HG03108 (cell line): ENCODE data around the gene TNNC1.

ENCODE experiments used
- ATAC-seq: cut with Tn5 transposase; IDR thresholded peaks from one replicate; pipeline ENCODE4 v1.9.1; 2021; ENCODE audit warnings: moderate library complexity; ENCODE audit not compliant: unreplicated experiment

Gene TNNC1

GRCh38 chr3:52432225-52432624, 21.6 kb downstream of the TNNC1 start:
- ATAC-seq: no peak

GRCh38 chr3:52431459-52432223, 22.2 kb downstream of the TNNC1 start:
- no peak for ATAC-seq

DNA sequence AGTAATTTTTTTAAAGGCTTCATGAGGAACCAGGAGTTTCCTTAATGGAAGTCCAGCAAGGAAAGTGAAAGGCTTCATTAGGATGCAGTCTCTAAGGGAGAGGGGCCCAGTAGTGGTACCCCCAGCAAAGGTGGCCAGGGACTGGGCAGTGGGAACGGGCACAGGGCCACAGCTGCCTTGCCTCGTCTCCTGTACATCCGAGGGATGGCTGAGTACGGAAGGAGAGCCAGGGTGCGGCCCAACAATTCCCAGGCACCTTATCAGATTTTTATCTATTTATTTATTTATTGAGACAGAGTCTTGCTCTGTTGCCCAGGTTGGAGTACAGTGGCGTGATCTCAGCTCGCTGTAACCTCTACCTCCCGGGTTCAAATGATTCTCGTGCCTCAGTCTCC, 23.4 kb downstream of the TNNC1 start:
- no peak for ATAC-seq

GRCh38 chr3:52429779-52430415, 23.9 kb downstream of the TNNC1 start:
- no peak for ATAC-seq

- ATAC-seq: no peak
These were observed 24.8 kb downstream of the TNNC1 start for GRCh38 chr3:52429031-52429430.

DNA sequence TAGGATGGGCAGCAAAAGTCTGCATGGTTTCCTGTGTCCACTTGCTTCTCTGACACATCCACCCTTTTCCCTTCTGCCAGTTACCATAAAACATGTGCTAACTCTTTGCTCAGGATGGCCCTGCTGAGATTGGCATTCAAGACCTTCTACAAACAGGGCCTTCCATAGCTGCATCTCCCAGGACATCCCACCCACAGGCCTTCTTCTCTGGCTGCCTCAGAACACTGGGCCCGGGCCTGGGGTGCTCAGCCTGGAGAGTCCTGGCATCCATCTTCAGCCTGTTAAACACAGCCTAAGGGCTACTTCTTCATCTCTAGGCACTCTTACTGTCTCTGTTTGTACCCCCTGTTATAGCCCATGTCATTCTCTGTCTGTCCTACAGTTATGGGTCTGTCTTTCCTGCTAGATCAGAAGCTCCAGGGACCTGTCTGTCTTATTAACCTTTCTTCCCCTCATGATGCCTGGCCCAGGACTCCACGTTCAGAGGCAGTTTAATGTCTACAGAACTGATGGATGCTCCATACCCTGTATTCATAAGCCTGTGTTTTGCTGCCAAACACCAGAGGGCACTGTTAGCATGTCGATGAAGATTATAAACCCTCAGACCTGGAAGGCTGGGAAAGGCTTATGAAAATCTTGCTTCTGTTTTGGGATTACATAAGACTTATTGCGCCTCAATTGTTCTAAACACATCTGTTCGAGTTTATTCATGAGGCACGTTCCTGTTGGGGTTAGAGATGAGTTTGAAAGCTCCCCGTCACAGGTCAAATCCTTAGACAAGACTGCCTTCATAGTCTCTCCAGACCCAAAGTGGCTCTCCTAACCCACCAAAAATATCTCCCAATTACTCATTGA, 25.5 kb downstream of the TNNC1 start:
- ATAC-seq: no peak

DNA sequence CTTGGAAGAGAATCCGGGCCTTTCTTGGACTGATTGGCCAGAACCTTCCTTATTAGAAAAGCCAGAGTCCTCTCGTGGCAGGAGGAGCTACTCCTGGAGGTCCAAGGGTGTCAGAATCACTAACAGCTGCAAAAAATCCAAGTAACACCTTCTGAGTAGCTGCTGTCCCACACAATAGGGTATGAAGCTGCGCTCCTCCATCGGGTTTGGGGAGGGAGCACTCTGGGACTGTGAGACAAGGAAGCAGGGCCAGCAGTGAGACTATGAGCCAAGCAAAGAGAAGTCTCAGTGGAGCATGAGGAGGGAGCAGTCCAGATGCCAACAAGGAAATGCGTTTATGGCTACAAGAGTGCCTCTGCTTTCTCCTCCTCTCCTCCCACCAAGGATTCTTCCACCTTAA, 30.7 kb downstream of the TNNC1 start:
- ATAC-seq: no peak

DNA sequence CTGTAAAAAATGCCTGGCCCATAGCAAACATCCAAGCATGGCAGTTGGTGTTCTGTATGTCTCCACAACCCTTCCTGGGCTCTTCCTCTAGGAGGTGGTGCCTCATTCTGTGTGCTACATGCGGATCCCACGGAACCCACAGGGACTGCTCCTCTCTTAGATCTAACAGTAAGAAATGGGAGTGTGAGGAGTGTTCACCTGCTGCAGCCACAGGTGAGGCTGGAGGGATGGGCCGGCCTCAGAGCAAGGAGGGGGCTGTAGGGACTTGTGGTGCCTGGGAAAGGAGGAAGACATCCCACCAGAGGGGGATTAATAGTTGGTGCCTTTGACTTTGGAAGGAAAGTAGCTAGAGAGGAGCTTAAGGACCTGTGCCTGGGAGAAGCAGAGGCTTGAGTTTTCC, 31.2 kb downstream of the TNNC1 start:
- no peak for ATAC-seq

- ATAC-seq: no peak
These were observed 33.5 kb downstream of the TNNC1 start for GRCh38 chr3:52420388-52420787.

DNA sequence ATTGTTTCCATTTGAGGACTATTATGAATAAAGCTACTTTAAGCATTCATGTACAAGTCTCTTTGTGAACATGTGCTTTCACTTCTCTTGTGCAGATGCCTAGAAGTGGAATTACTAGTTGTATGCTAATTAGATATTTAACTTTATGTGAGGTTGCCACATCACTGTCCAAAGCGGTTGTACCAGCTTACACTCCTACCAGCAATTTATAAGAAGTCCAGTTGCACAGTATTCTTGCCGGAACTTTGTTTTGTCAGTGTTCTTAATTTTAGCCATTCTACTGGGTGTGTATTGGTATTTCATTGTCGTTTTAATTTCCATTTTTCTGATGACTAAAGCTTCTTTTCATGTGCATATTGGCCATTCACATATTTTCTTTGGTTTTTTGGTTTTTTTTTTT, 38.0 kb downstream of the TNNC1 start:
- no peak for ATAC-seq

DNA sequence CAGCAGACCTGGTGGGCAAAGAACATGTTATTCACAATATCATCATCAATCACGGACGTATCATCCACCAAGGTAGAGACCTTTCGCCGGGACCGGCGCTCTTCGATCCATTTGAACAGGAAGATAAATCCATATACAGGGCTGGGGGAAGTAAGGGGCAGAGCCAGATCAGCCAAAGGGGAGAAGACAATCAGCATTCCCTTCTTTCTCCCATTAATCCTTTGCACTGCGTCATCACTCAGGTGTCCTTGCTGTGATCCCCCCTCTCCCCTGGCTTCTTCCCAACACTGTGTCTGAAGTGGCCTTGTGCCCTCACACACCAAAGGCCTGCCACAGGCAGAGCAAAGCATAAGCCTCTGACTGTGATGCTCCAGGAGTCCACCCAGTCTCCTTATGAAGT, 45.4 kb downstream of the TNNC1 start:
- ATAC-seq: no peak

GRCh38 chr3:52407779-52408178, 46.1 kb downstream of the TNNC1 start:
- no peak for ATAC-seq

DNA sequence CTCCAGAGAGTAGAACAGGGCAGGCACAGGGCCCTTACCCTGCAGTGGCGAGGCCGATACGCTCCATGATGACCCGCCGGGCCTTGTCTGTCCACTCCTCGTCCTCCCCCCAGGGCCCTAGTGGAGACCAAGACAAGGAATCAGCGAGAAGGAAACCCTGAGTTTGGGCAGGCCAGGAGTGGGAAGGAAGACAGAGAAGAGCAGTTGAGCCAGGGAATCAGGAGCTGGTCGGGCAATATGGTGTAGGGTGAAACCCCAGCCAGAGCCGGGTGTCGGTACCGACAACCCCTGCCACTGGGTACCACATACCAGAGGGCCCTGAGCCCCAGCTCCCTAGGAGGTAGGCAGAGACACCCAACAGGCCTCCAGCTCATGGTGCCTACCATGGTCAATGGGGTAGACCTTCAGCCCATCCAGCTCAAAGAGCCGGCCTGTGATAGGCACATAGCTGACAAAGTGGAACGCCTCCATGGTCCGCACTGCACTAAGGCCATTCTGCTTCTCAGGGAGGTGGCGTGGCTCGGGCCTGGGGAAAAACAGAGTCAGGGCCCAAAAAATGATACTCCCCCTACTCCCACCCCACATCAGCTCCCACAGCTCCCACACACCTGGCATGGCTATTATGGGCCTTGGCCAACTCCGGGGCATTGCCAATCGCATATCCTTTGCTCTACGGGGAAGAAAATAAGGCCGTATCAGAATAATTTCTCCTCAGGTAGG, 46.9 kb downstream of the TNNC1 start:
- ATAC-seq: no peak

DNA sequence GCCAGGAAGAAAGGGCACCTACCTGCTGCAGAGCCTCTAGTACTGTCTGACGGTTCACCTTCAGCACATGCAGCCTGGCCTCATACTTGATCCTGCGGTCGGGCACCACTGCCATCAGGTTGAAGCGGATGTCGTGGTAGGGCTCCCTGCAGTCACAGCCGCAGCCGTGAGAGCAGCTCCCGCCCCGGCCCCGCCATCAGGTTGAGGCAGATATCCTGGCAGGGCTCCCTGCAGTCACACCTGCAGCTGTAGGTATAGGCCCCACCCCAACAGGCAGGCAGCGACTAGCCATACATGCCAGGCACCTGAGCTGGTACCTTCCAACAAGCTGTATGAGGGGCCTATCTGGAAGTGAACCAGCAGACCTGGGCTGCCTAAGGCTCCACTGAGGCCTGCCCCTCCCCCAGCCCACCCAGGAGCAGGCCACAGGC, 47.6 kb downstream of the TNNC1 start:
- ATAC-seq: no peak

- no peak for ATAC-seq
These were observed 48.2 kb downstream of the TNNC1 start for GRCh38 chr3:52405601-52406110.

- ATAC-seq: no peak
These were observed 48.8 kb downstream of the TNNC1 start for GRCh38 chr3:52405066-52405465.

GRCh38 chr3:52404391-52404790, 49.5 kb downstream of the TNNC1 start:
- no peak for ATAC-seq

GRCh38 chr3:52403955-52404354, 49.9 kb downstream of the TNNC1 start:
- ATAC-seq: no peak

DNA sequence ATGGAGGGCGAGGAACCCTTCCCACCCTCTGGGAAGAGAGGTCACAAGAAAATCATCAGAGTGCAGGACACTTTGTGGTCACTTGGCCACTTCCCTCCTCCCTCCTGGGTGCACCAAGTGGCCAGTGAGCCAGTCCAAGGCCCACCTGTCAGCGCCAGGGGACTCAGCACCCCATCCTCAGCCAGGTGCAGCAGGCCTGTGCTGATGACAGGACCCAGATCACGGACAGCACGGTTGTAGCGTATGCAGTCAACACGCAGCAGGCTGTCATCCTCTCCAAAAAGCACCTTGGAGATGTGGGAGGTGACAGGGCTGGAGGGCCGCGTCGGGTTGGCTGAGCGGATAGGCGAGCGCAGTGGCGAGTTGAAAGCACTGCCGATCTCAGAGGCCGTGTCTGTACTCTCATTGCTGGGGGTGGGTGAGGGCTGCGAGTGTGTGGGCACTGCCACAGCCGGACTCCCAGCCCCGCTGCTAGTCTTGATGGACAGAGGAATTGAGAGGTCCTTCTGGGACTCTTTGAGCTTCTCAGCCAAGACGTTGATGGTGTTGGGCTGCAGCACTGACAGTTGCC, 50.5 kb downstream of the TNNC1 start:
- no peak for ATAC-seq

DNA sequence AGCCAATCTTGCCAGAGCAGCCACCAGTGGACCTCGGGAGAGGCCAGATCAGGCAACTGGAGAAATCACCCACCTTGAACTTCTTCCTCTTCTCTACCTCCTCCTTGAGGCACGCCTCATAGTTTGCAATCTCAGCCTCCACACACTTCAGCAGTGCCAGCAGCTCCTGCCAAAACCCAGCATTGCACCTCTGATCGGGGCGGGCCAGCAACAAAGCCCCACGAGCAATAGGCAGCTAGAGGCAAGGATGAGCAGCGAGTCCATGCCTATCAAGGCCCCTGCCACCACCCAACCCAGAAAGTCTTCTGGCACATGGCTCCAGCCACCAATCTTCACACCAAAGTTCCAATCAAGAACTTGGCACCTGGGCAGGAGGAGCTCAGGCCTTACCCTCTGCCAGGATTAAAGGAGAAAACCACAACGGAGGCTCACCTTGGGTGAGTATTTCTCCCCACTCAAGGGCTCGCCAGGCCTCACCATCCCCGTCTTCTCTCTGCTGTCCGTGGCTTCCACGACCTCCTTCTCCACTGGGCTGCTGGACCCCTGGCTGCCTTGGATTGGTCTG, 51.1 kb downstream of the TNNC1 start:
- ATAC-seq: no peak
